ENCODE data around the gene TMOD1.

The TMOD1 gene

DNA sequence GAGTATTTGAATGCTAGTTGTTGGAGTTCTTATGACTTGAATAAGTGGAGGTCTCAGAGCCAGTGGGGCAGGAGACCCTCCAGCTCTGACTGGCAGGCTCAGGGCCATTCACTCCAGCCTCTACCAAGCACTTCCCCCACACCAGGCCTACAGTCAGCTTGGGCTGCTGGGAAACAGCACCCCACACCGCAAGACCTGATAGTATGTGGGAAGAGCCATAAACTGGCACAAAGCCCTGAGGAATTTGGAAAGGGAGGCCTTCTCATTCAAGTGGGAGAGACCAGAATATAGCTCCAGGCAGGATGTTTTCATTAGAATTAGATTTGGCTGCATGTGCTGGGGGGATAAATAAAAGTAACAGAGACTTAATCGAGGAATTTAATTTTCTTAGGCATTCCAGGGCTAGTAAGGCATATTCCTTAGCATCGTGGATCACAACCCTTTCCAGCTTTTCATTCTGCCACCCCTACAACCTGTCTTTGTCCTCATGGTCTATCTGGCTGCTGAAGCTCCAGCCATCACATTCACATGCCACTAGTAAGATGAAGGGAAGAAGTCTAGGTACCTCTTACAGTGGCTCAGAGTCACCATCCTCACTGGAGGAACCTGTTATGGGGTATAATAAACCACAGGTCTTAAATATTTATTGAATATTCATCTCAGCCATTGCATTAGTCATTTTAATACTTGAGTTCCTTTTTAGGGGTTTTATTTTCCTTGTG lies 47.5 kb downstream of the TMOD1 start:
- TF ChIP-seq, protein P1, sequence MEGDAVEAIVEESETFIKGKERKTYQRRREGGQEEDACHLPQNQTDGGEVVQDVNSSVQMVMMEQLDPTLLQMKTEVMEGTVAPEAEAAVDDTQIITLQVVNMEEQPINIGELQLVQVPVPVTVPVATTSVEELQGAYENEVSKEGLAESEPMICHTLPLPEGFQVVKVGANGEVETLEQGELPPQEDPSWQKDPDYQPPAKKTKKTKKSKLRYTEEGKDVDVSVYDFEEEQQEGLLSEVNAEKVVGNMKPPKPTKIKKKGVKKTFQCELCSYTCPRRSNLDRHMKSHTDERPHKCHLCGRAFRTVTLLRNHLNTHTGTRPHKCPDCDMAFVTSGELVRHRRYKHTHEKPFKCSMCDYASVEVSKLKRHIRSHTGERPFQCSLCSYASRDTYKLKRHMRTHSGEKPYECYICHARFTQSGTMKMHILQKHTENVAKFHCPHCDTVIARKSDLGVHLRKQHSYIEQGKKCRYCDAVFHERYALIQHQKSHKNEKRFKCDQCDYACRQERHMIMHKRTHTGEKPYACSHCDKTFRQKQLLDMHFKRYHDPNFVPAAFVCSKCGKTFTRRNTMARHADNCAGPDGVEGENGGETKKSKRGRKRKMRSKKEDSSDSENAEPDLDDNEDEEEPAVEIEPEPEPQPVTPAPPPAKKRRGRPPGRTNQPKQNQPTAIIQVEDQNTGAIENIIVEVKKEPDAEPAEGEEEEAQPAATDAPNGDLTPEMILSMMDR (IDR thresholded peaks at IDR 0.05; ENCODE audit: low read depth, low read length) = no peak
- Histone ChIP-seq H3K4me1 (no peaks in the 10 kb centered on the region; the same call in none of the 2 replicates), H3K36me3 (peaks cover 85% of the 10 kb centered on the region), H3K27me3 (no peaks in the 10 kb centered on the region), H3K9me3 (no peaks in the 10 kb centered on the region), H3K4me3 (ENCODE audit: low read depth, low read length) (no peak overlapping the region)
- no peak for DNase-seq

DNA sequence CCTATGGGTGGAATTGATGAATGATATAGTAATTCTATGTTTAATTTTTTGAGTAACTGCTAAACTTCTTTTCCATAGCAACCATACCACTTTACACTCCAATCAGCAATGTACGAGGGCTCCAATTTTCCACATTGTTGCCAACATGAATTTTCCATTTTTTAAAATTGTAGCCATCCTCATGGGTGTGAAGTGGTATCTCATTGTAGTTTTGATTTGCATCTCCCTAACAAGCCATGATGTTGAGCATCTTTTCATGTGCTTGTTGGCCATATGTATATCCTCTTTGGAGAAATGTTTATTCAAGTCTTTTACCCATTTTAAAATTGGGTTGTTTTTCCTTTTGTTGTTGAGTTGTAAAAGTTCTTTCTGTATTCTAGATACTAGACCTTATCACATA lies 48.9 kb downstream of the TMOD1 start:
- no peak for DNase-seq
- H3K36me3 ChIP-seq = peaks cover 83% of the 10 kb centered on the region
- no peaks in the 10 kb centered on the region for H3K9me3 ChIP-seq
- no peak overlapping the region for H3K4me3 ChIP-seq (ENCODE audit: low read depth, low read length)
- no peaks in the 10 kb centered on the region for H3K27me3 ChIP-seq
- TF ChIP-seq, protein P1 (IDR thresholded peaks at IDR 0.05; ENCODE audit: low read depth, low read length) = no peak
- H3K4me1 ChIP-seq = peaks cover 4% of the 10 kb centered on the region

DNA sequence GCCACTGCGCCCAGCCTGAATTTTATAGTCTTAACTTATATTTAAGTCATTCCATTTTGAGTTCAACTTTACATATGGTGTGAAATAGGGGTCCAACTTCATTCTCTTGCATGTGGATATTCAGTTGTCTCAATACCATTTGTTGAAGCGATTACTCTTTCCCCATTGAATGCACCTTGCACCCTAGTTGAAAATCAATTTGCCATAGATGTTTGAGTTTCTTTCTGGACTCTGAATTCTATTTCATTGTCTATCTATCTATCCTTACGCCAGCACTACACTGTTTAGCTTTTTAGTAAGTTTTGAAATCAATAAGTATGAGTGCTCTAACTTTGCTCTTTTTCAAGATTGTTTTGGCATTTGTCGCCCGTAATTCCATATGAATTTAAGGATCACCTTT lies 49.8 kb downstream of the TMOD1 start:
- TF ChIP-seq, protein P1 (IDR thresholded peaks at IDR 0.05; ENCODE audit: low read depth, low read length) = no peak
- H3K9me3 ChIP-seq = no peaks in the 10 kb centered on the region
- H3K4me1 ChIP-seq = peaks cover 11% of the 10 kb centered on the region
- no peak for DNase-seq
- peaks cover 83% of the 10 kb centered on the region for H3K36me3 ChIP-seq
- no peak overlapping the region for H3K4me3 ChIP-seq (ENCODE audit: low read depth, low read length)
- no peaks in the 10 kb centered on the region for H3K27me3 ChIP-seq

DNA sequence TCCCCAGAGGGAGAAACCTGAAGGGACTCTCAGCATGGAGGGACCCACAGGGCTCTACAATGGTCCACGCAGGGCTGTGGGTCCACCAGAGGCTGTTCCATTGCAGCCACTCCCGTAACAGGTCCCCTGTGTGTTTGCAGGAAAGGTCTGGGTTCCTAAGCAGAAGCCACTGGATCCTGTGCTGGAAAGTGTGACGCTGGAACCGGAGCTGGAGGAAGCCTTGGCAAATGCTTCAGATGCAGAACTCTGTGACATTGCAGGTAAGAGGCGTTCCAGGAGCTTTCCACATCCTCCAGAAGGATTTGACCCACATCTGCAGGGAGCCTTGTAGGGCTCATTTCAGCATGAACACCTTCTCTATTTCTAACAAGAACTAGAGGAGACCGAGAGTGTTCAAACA lies 51.7 kb downstream of the TMOD1 start:
- no peaks in the 10 kb centered on the region for H3K27me3 ChIP-seq

DNA sequence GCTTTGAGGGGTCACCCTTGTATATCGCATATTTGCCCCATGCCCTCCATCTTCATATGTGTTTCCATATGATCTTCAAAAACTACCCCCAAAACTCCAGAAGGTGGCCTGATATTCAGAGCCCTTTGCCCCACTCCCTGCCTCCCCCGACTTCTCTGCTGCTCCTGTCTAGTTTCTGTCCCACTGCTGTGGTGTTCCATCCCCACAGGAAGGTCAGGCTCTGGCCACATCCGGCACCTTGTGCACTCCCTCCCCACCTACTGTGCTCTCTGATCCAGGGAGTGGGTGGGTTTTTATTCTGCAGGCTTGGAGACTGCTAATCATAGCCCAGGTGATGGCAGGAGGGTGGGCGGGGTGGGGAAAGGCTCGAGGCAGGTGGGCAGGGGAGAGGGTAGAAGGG lies 52.4 kb downstream of the TMOD1 start:
- Histone ChIP-seq H3K4me1 (peaks cover 30% of the 10 kb centered on the region), H3K36me3 (peaks cover 73% of the 10 kb centered on the region)
- TF ChIP-seq, protein P1 (IDR thresholded peaks at IDR 0.05; ENCODE audit: low read depth, low read length) = no peak

More for the DNA sequence above, 51.7 kb downstream of the TMOD1 start:
- Histone ChIP-seq H3K4me1 (peaks cover 27% of the 10 kb centered on the region), H3K9me3 (no peaks in the 10 kb centered on the region), H3K36me3 (peaks cover 73% of the 10 kb centered on the region), H3K4me3 (ENCODE audit: low read depth, low read length) (no peak overlapping the region)
- TF ChIP-seq, protein P1 (IDR thresholded peaks at IDR 0.05; ENCODE audit: low read depth, low read length) = no peak
- no peak for DNase-seq

DNA sequence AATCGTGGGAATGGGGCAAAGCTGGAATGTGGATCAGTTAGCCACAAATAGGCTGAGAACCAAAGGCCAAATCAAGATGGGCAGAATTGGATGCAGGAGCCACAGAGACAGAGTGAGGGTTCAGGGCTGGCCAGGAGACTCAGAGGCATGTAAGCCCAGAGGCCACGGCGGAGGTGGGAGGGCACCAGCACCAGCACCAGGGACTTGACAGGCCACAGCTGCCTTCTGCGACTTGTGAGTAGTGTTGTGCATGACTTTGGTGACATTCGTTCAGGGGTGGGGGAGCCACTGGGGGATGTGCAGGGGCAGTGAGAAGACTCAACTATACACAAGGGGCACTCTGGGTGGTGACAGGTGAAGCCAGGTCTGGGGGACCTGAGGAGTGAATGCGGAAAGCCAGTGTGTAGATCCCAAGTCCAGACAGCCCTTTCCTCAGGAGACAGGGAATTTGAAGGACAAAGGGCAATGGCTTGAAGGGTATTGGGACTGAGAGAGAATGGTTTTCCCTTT lies 53.2 kb downstream of the TMOD1 start:
- TF ChIP-seq, protein P1 (IDR thresholded peaks at IDR 0.05; ENCODE audit: low read depth, low read length) = no peak
- Histone ChIP-seq H3K4me1 (peaks cover 30% of the 10 kb centered on the region), H3K36me3 (peaks cover 68% of the 10 kb centered on the region), H3K9me3 (no peaks in the 10 kb centered on the region), H3K27me3 (no peaks in the 10 kb centered on the region), H3K4me3 (ENCODE audit: low read depth, low read length) (no peak overlapping the region)
- DNase-seq = no peak

More for the DNA sequence above, 52.4 kb downstream of the TMOD1 start:
- Histone ChIP-seq H3K4me3 (ENCODE audit: low read depth, low read length) (no peak overlapping the region), H3K27me3 (no peaks in the 10 kb centered on the region), H3K9me3 (no peaks in the 10 kb centered on the region)
- DNase-seq = no peak
